CD4-positive, alpha-beta T cell (primary cell): ENCODE results near the gene TNP1. TPM values are rescaled to one million over a fixed set of nuclear protein-coding genes. Genes with fewer than 3 reads are reported as not detected.

Experiments
- ATAC-seq: fragments of 200-7000 bp; cut with Tn5 transposase; one replicate; pipeline ENCODE4 v1.10.0; 2022; ENCODE audit warnings: mild to moderate bottlenecking; ENCODE audit not compliant: poor library complexity
- CTCF ChIA-PET: fragments of 350-600 bp; sonication (Branson Sonifier 250); formaldehyde crosslinking; loops from one replicate; lab custom pipeline; 2021; ENCODE audit warnings: antibody characterized with exemption, inconsistent platforms; lab: Charles Lee
- POLR2A ChIA-PET: fragments of 350-600 bp; sonication (Branson Sonifier 250); formaldehyde crosslinking; loops from one replicate; lab custom pipeline; 2021; ENCODE audit warnings: antibody characterized with exemption, inconsistent platforms; lab: Charles Lee
- DNase-seq, 14 experiments: peaks; one replicate each; pipeline ENCODE4 v3.0.0-alpha.2; 2013 to 2020; ENCODE audit warnings: mixed read lengths in 2 of 14
- H3K27ac ChIP-seq, 2 donors: one replicate each; pipeline versions ENCODE4 v1.5.1 to v1.7.0; 2013; ENCODE audit warnings: low read length in 2 of 2, low read depth in 1 of 2, mild to moderate bottlenecking in 1 of 2
- H3K27me3 ChIP-seq, 2 experiments: 1 replicate in 1 of 2; 2 replicates in 1 of 2; pipeline versions ENCODE4 v1.6.1 to v1.7.0; 2013; ENCODE audit warnings: low read length in 2 of 2, control low read depth in 1 of 2, mild to moderate bottlenecking in 1 of 2, moderate library complexity in 1 of 2; ENCODE audit not compliant: insufficient read depth in 2 of 2, control insufficient read depth in 1 of 2
- H3K36me3 ChIP-seq: one replicate; pipeline ENCODE4 v1.6.1; 2013; ENCODE audit warnings: low read length, control low read depth; ENCODE audit not compliant: insufficient read depth
- H3K4me1 ChIP-seq: one replicate; pipeline ENCODE4 v1.6.1; 2013; ENCODE audit warnings: low read length, control low read depth; ENCODE audit not compliant: insufficient read depth
- H3K4me3 ChIP-seq: one replicate; pipeline ENCODE4 v1.5.1; 2013; ENCODE audit warnings: mild to moderate bottlenecking, low read length, moderate library complexity
- H3K9me3 ChIP-seq, 2 experiments: 1 replicate in 1 of 2; 2 replicates in 1 of 2; pipeline versions ENCODE4 v1.6.1 to v1.7.0; 2013; ENCODE audit warnings: low read length in 2 of 2, mild to moderate bottlenecking in 2 of 2, control low read depth in 1 of 2, moderate library complexity in 1 of 2; ENCODE audit not compliant: control insufficient read depth in 1 of 2, insufficient read depth in 1 of 2
- H3K27ac Mint-ChIP-seq: one replicate; pipeline ENCODE4 v1.8.0; 2020; ENCODE audit warnings: mixed read lengths
- H3K27me3 Mint-ChIP-seq: one replicate; pipeline ENCODE4 v1.8.0; 2021; ENCODE audit warnings: mixed read lengths
- H3K36me3 Mint-ChIP-seq: one replicate; pipeline ENCODE4 v1.8.0; 2021; ENCODE audit warnings: low read depth, mixed read lengths
- H3K4me1 Mint-ChIP-seq: one replicate; pipeline ENCODE4 v1.8.0; 2021; ENCODE audit warnings: low read depth, mixed read lengths
- H3K4me3 Mint-ChIP-seq: one replicate; pipeline ENCODE4 v1.8.0; 2020; ENCODE audit warnings: mild to moderate bottlenecking, mixed read lengths
- H3K9me3 Mint-ChIP-seq: one replicate; pipeline ENCODE4 v1.8.0; 2020; ENCODE audit warnings: mixed read lengths
- CTCF ChIP-seq: fragments of 200-600 bp; IDR thresholded peaks from one replicate; pipeline ENCODE4 v1.8.0; 2022; ENCODE audit warnings: antibody characterized with exemption, mild to moderate bottlenecking
- intact Hi-C, 2 experiments: fragments of 100-400 bp; cut with DNase I in 1 of 2; cut with micrococcal nuclease in 1 of 2; formaldehyde crosslinking; loops; one replicate each; pipeline versions ENCODE4 v1.15.1 to v1.9.0; 2023 to 2025; cut with DNase I, micrococcal nuclease
- total RNA-seq, 174 experiments: library from RNA in 2 of 174; stranded (reverse) in 2 of 174; gene quantifications; one replicate each; pipeline ENCODE4 v1.2.3 and lab custom pipeline; 2021 to 2026

TNP1 gene
- total RNA-seq, 2 experiments from 2014 or later, result not detected

GRCh38 chr2:216901273-216901672 lies 41.4 kb upstream of the TNP1 start:
- DNase-seq, result no peak
- Mint-ChIP-seq H3K27me3 (peaks cover 8% of the 10 kb centered on the region), H3K4me1 (no peaks in the 10 kb centered on the region), H3K9me3 (peaks cover 14% of the 10 kb centered on the region), H3K36me3 (no peaks in the 10 kb centered on the region), H3K4me3 (no peak overlapping the region), H3K27ac (no peak overlapping the region)
- intact Hi-C loops, result no loop called here
- no peak for TF ChIP-seq CTCF
- H3K9me3 ChIP-seq, result peaks cover 9 to 18% of the 10 kb centered on the region in 2 experiments
- H3K36me3 ChIP-seq, result no peaks in the 10 kb centered on the region
- H3K4me3 ChIP-seq, result no peak overlapping the region
- CTCF ChIA-PET, result no interaction called here
- POLR2A ChIA-PET, result no interaction called here
- H3K27ac ChIP-seq, result no peak overlapping the region
- no peaks in the 10 kb centered on the region for H3K4me1 ChIP-seq
- ATAC-seq, result no peak
- H3K27me3 ChIP-seq, result peaks cover 0 to 4% of the 10 kb centered on the region in 2 experiments

GRCh38 chr2:216900406-216900805 lies 40.5 kb upstream of the TNP1 start:
- DNase-seq (no peak), ATAC-seq (no peak)
- H3K27me3 Mint-ChIP-seq, result peaks cover 8% of the 10 kb centered on the region
- TF ChIP-seq CTCF, result no peak
- ChIA-PET POLR2A (no interaction called here), CTCF (no interaction called here)
- peaks cover 9 to 18% of the 10 kb centered on the region in 2 experiments for H3K9me3 ChIP-seq
- H3K36me3 Mint-ChIP-seq, result no peaks in the 10 kb centered on the region
- H3K27ac Mint-ChIP-seq, result no peak overlapping the region
- intact Hi-C loops, result no loop called here
- peaks cover 0 to 4% of the 10 kb centered on the region in 2 experiments for H3K27me3 ChIP-seq
- H3K36me3 ChIP-seq, result no peaks in the 10 kb centered on the region
- H3K9me3 Mint-ChIP-seq, result peaks cover 14% of the 10 kb centered on the region
- no peaks in the 10 kb centered on the region for H3K4me1 Mint-ChIP-seq
- H3K4me1 ChIP-seq, result no peaks in the 10 kb centered on the region
- no peak overlapping the region for H3K4me3 Mint-ChIP-seq
- no peak overlapping the region for H3K27ac ChIP-seq
- no peak overlapping the region for H3K4me3 ChIP-seq

- H3K36me3 ChIP-seq, result no peaks in the 10 kb centered on the region
- Mint-ChIP-seq H3K36me3 (no peaks in the 10 kb centered on the region), H3K27ac (no peak overlapping the region), H3K27me3 (peaks cover 8% of the 10 kb centered on the region), H3K4me1 (no peaks in the 10 kb centered on the region), H3K9me3 (peaks cover 6% of the 10 kb centered on the region), H3K4me3 (no peak overlapping the region)
- H3K27me3 ChIP-seq, result peaks cover 0 to 4% of the 10 kb centered on the region in 2 experiments
- intact Hi-C loops, result no loop called here
- no peak overlapping the region for H3K4me3 ChIP-seq
- no peaks in the 10 kb centered on the region for H3K4me1 ChIP-seq
- POLR2A ChIA-PET, result no interaction called here
- no peak for TF ChIP-seq CTCF
- ATAC-seq (no peak), DNase-seq (no peak)
- CTCF ChIA-PET, result no interaction called here
- H3K9me3 ChIP-seq, result peaks cover 7 to 18% of the 10 kb centered on the region in 2 experiments
- H3K27ac ChIP-seq, result no peak overlapping the region
Observed at GRCh38 chr2:216897561-216898203, 37.8 kb upstream of the TNP1 start.
